Keratinocyte (primary cell): Measurements from ENCODE around the gene USP46. TPM values are rescaled to one million over a fixed set of nuclear protein-coding genes. Genes with fewer than 3 reads are reported as not detected.

ENCODE experiments used
- DNase-seq: peaks from one replicate; pipeline ENCODE4 v3.0.0-alpha.2; 2011; ENCODE audit warnings: low read depth, missing footprints, low spot score
- FAIRE-seq: peaks from 2 replicates; lab custom pipeline; 2011; peaks lifted over from hg19 to GRCh38; lab: Jason Lieb, UNC
- H2AFZ ChIP-seq: 2 replicates; pipeline ENCODE4 v1.6.0; 2012; ENCODE audit warnings: low read length, control low read depth, inconsistent platforms; ENCODE audit not compliant: control insufficient read depth
- H3K27ac ChIP-seq: 2 replicates; pipeline ENCODE4 v1.5.1; 2011; ENCODE audit warnings: low read length; ENCODE audit not compliant: control insufficient read depth, insufficient read depth
- H3K27me3 ChIP-seq: 3 replicates; pipeline ENCODE4 v1.6.0; 2011; ENCODE audit warnings: low read length; ENCODE audit not compliant: control insufficient read depth, insufficient read depth; ENCODE audit errors: extremely low read depth
- H3K36me3 ChIP-seq, 2 experiments: 2 replicates in 1 of 2; 3 replicates in 1 of 2; pipeline ENCODE4 v1.5.1; 2011; ENCODE audit warnings: low read length in 2 of 2, mild to moderate bottlenecking in 1 of 2; ENCODE audit not compliant: control insufficient read depth in 2 of 2, insufficient read depth in 2 of 2; ENCODE audit errors: extremely low read depth in 1 of 2
- H3K4me1 ChIP-seq: 3 replicates; pipeline ENCODE4 v1.5.1; 2011; ENCODE audit warnings: low read length; ENCODE audit not compliant: control insufficient read depth, insufficient read depth; ENCODE audit errors: extremely low read depth
- H3K4me2 ChIP-seq: 3 replicates; pipeline ENCODE4 v1.6.0; 2011; ENCODE audit warnings: low read depth, low read length; ENCODE audit not compliant: control insufficient read depth, insufficient read depth; ENCODE audit errors: extremely low read depth
- H3K4me3 ChIP-seq, 3 experiments: fragments of 200-600 bp in 1 of 3; sonication (generic) in 1 of 3; 2 replicates in 2 of 3; 3 replicates in 1 of 3; pipeline ENCODE4 v1.5.1; 2011 to 2016; ENCODE audit warnings: low read length in 3 of 3, mild to moderate bottlenecking in 3 of 3, control low read depth in 2 of 3, inconsistent platforms in 1 of 3, low read depth in 1 of 3, mixed read lengths in 1 of 3, mixed run types in 1 of 3, moderate library complexity in 1 of 3; ENCODE audit not compliant: control insufficient read depth in 2 of 3, insufficient read depth in 2 of 3; ENCODE audit errors: extremely low read depth in 1 of 3
- H3K79me2 ChIP-seq: 2 replicates; pipeline ENCODE4 v1.6.0; 2012; ENCODE audit warnings: low read length; ENCODE audit not compliant: control insufficient read depth, insufficient read depth
- H3K9ac ChIP-seq: 3 replicates; pipeline ENCODE4 v1.6.0; 2011; ENCODE audit warnings: low read length; ENCODE audit not compliant: control insufficient read depth, insufficient read depth; ENCODE audit errors: extremely low read depth
- H3K9me1 ChIP-seq: 3 replicates; pipeline ENCODE4 v1.6.0; 2011; ENCODE audit warnings: low read length; ENCODE audit not compliant: control insufficient read depth, insufficient read depth; ENCODE audit errors: extremely low read depth
- H3K9me3 ChIP-seq: 2 replicates; pipeline ENCODE4 v1.5.1; 2012; ENCODE audit warnings: low read depth, low read length; ENCODE audit not compliant: control insufficient read depth
- H4K20me1 ChIP-seq: 3 replicates; pipeline ENCODE4 v1.6.0; 2011; ENCODE audit warnings: low read length; ENCODE audit not compliant: control insufficient read depth, insufficient read depth; ENCODE audit errors: extremely low read depth
- EZH2 ChIP-seq: IDR thresholded peaks from one replicate; pipeline ENCODE4 v1.6.1; 2012; ENCODE audit warnings: inconsistent platforms, mild to moderate bottlenecking, low read length, moderate library complexity
- dilution Hi-C: fragments of 300-500 bp; cut with MboI; formaldehyde crosslinking; loops from one replicate; pipeline ENCODE4 v1.7.0; 2020; ENCODE audit warnings: low sequenced_read_pairs; ENCODE audit not compliant: extremely low pct_ligation_motif_present
- polyA plus RNA-seq, 5 experiments: library from polyadenylated mRNA; depleted of rRNA in 3 of 5; stranded (reverse) in 3 of 5; stranded (forward) in 1 of 5; unstranded in 1 of 5; fragments of >200 nt; gene quantifications; 1 replicate in 1 of 5; 2 replicates in 3 of 5; 3 replicates in 1 of 5; pipeline versions ENCODE4 v1.2.1 to v1.2.3, GENCODE V29; 2011 to 2012; ENCODE audit warnings: missing spikeins in 2 of 5, low read depth in 1 of 5, low replicate concordance in 1 of 5
- TF ChIP-seq, protein P1 (sequence below), 3 experiments: IDR thresholded peaks in 1 of 3; conservative IDR thresholded peaks in 1 of 3; optimal IDR thresholded peaks in 1 of 3; 2 replicates in 2 of 3; 3 replicates in 1 of 3; pipeline versions ENCODE3 to v1.5.1; 2011; ENCODE audit warnings: low read length in 3 of 3, mild to moderate bottlenecking in 3 of 3, moderate library complexity in 2 of 3, control low read depth in 1 of 3, inconsistent platforms in 1 of 3; ENCODE audit not compliant: insufficient read depth in 2 of 3; ENCODE audit errors: extremely low read depth in 1 of 3

Gene USP46
- polyA plus RNA-seq, 1 donor (not counting 4 experiments of a cell fraction or from before 2014, with no cell fraction given): 20.4 TPM

DNA sequence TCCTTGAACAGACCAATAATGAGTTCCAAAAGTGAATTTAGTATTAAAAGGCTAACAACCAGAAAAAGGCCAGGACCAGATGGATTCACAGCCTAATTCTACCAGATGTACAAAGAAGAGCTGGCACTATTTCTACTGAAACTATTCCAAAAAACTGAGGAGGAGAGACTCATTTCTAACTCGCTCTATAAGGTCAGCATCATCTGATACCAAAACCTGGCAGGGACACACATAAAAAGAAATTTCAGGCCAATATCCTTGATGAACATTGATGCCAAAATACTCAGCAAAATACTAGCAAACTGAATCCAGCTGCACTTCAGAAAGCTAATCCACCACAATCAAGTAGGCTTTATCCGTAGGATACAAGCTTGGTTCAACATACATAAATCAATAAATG, 35.8 kb upstream of the USP46 start:
- no peaks in the 10 kb centered on the region for H4K20me1 ChIP-seq
- H3K4me1 ChIP-seq: no peaks in the 10 kb centered on the region
- H3K9me3 ChIP-seq: peaks cover 2% of the 10 kb centered on the region
- no peak overlapping the region for H2AFZ ChIP-seq
- no peak overlapping the region for H3K27ac ChIP-seq
- dilution Hi-C loops: no loop called here
- H3K36me3 ChIP-seq: no peaks in the 10 kb centered on the region
- no peak for TF ChIP-seq EZH2
- TF ChIP-seq, protein P1, sequence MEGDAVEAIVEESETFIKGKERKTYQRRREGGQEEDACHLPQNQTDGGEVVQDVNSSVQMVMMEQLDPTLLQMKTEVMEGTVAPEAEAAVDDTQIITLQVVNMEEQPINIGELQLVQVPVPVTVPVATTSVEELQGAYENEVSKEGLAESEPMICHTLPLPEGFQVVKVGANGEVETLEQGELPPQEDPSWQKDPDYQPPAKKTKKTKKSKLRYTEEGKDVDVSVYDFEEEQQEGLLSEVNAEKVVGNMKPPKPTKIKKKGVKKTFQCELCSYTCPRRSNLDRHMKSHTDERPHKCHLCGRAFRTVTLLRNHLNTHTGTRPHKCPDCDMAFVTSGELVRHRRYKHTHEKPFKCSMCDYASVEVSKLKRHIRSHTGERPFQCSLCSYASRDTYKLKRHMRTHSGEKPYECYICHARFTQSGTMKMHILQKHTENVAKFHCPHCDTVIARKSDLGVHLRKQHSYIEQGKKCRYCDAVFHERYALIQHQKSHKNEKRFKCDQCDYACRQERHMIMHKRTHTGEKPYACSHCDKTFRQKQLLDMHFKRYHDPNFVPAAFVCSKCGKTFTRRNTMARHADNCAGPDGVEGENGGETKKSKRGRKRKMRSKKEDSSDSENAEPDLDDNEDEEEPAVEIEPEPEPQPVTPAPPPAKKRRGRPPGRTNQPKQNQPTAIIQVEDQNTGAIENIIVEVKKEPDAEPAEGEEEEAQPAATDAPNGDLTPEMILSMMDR (optimal IDR thresholded peaks at IDR 0.05 in 1 of 3, IDR thresholded peaks at IDR 0.05 in 1 of 3, conservative IDR thresholded peaks at IDR 0.05 in 1 of 3; ENCODE audit: extremely low read depth in 1 of 3, insufficient read depth in 2 of 3, low read length in 3 of 3): no peak
- H3K9ac ChIP-seq: no peak overlapping the region
- H3K27me3 ChIP-seq: no peaks in the 10 kb centered on the region
- H3K4me3 ChIP-seq: no peak overlapping the region
- H3K9me1 ChIP-seq: no peaks in the 10 kb centered on the region
- H3K4me2 ChIP-seq: no peak overlapping the region
- H3K79me2 ChIP-seq: no peaks in the 10 kb centered on the region
- DNase-seq (no peak), FAIRE-seq (no peak)

DNA sequence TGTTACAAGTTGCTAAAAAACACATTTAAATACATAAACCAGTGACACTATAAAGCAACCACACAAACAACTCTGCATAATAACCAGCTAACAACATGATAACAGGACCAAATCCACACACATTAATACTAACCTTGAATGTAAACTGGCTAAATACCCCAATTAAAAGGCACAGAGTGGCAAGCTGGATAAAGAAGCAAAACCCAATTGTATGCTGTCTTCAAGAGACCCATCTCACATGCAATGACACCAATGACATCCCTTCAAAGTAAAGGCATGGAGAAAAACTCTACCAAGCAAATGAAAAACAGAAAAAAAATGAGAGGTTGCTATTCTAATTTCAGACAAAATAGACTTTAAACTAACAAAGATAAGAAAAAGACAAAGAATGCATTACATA, 34.4 kb upstream of the USP46 start:
- Histone ChIP-seq H3K36me3 (no peaks in the 10 kb centered on the region), H2AFZ (no peak overlapping the region), H3K79me2 (no peaks in the 10 kb centered on the region), H3K9me3 (peaks cover 2% of the 10 kb centered on the region), H3K9ac (no peak overlapping the region), H3K4me1 (no peaks in the 10 kb centered on the region), H3K9me1 (no peaks in the 10 kb centered on the region), H4K20me1 (no peaks in the 10 kb centered on the region), H3K27me3 (no peaks in the 10 kb centered on the region), H3K4me3 (no peak overlapping the region), H3K27ac (no peak overlapping the region), H3K4me2 (no peak overlapping the region)
- TF ChIP-seq, protein P1 (optimal IDR thresholded peaks at IDR 0.05 in 1 of 3, IDR thresholded peaks at IDR 0.05 in 1 of 3, conservative IDR thresholded peaks at IDR 0.05 in 1 of 3; ENCODE audit: extremely low read depth in 1 of 3, insufficient read depth in 2 of 3, low read length in 3 of 3): no peak
- no peak for TF ChIP-seq EZH2
- DNase-seq (no peak), FAIRE-seq (no peak)
- dilution Hi-C loops: no loop called here
